CD14-positive monocyte (primary cell): ENCODE results near the gene PDZD11. TPM values are rescaled to one million over a fixed set of nuclear protein-coding genes. Genes with fewer than 3 reads are reported as not detected.

Experiments used
- DNase-seq, 3 donors: peaks; one replicate each; pipeline ENCODE4 v3.0.0-alpha.2; 2011 to 2022
- H2AFZ ChIP-seq: 2 replicates; pipeline ENCODE4 v1.6.0; 2012; ENCODE audit warnings: mild to moderate bottlenecking, low read depth, low read length, inconsistent platforms; ENCODE audit not compliant: insufficient read depth, poor library complexity, severe bottlenecking
- H3K27ac ChIP-seq, 2 donors: 1 replicate in 1 of 2; 2 replicates in 1 of 2; pipeline ENCODE4 v1.5.1; 2012 to 2013; ENCODE audit warnings: low read length in 2 of 2, control low read depth in 1 of 2, inconsistent platforms in 1 of 2, low read depth in 1 of 2, mild to moderate bottlenecking in 1 of 2
- H3K27me3 ChIP-seq, 2 donors: one replicate each; pipeline versions ENCODE4 v1.6.0 to v1.6.1; 2011 to 2013; ENCODE audit warnings: low read length in 2 of 2; ENCODE audit not compliant: control insufficient read depth in 2 of 2, insufficient read depth in 2 of 2
- H3K36me3 ChIP-seq, 2 donors: replicated peaks in 1 of 2; 1 replicate in 1 of 2; 2 replicates in 1 of 2; pipeline versions ENCODE4 v1.5.1 to v1.6.1; 2012 to 2013; ENCODE audit warnings: low read length in 2 of 2, control low read depth in 1 of 2, inconsistent platforms in 1 of 2, mild to moderate bottlenecking in 1 of 2; ENCODE audit not compliant: insufficient read depth in 2 of 2, control insufficient read depth in 1 of 2
- H3K4me1 ChIP-seq, 2 donors: 1 replicate in 1 of 2; 2 replicates in 1 of 2; pipeline versions ENCODE4 v1.5.1 to v1.6.1; 2012 to 2013; ENCODE audit warnings: low read length in 2 of 2, control low read depth in 1 of 2, inconsistent platforms in 1 of 2, mild to moderate bottlenecking in 1 of 2, moderate library complexity in 1 of 2; ENCODE audit not compliant: insufficient read depth in 2 of 2, control insufficient read depth in 1 of 2
- H3K4me2 ChIP-seq: replicated peaks from 2 replicates; pipeline ENCODE3; 2012; ENCODE audit warnings: low read length, moderate library complexity, mild to moderate bottlenecking; ENCODE audit not compliant: poor library complexity, severe bottlenecking; ENCODE audit errors: extremely low read depth
- H3K4me3 ChIP-seq, 3 experiments: fragments of 200-600 bp in 1 of 3; sonication (generic) in 1 of 3; replicated peaks in 1 of 3; 1 replicate in 2 of 3; 2 replicates in 1 of 3; pipeline ENCODE4 v1.5.1; 2011 to 2013; ENCODE audit warnings: low read length in 3 of 3, mild to moderate bottlenecking in 3 of 3, control low read depth in 2 of 3, low read depth in 2 of 3, inconsistent platforms in 1 of 3, moderate library complexity in 1 of 3
- H3K79me2 ChIP-seq: 2 replicates; pipeline ENCODE4 v1.6.0; 2012; ENCODE audit warnings: mild to moderate bottlenecking, control low read depth, inconsistent platforms, low read length, moderate library complexity; ENCODE audit not compliant: insufficient read depth
- H3K9ac ChIP-seq: 2 replicates; pipeline ENCODE4 v1.6.0; 2017; ENCODE audit warnings: low read length, mild to moderate bottlenecking; ENCODE audit not compliant: insufficient read depth, poor library complexity, severe bottlenecking
- H3K9me3 ChIP-seq, 2 donors: replicated peaks in 1 of 2; 1 replicate in 1 of 2; 2 replicates in 1 of 2; pipeline versions ENCODE4 v1.5.1 to v1.6.1; 2012 to 2013; ENCODE audit warnings: low read length in 2 of 2, control low read depth in 1 of 2; ENCODE audit not compliant: control insufficient read depth in 1 of 2, insufficient read depth in 1 of 2
- H4K20me1 ChIP-seq: 2 replicates; pipeline ENCODE4 v1.6.0; 2012; ENCODE audit warnings: mild to moderate bottlenecking, low read length, control low read depth, moderate library complexity; ENCODE audit not compliant: insufficient read depth
- H3K27ac Mint-ChIP-seq, 7 donors: one replicate each; pipeline ENCODE4 v1.8.0; 2020; ENCODE audit warnings: mild to moderate bottlenecking in 7 of 7, mixed read lengths in 7 of 7, moderate library complexity in 6 of 7, inconsistent platforms in 2 of 7
- H3K27me3 Mint-ChIP-seq, 3 donors: one replicate each; pipeline ENCODE4 v1.8.0; 2021 to 2022; ENCODE audit warnings: low read depth in 3 of 3, mild to moderate bottlenecking in 3 of 3, mixed read lengths in 3 of 3, moderate library complexity in 3 of 3, inconsistent platforms in 1 of 3
- H3K36me3 Mint-ChIP-seq, 2 donors: one replicate each; pipeline ENCODE4 v1.8.0; 2020; ENCODE audit warnings: mixed read lengths in 2 of 2, inconsistent platforms in 1 of 2, mild to moderate bottlenecking in 1 of 2
- H3K4me1 Mint-ChIP-seq: one replicate; pipeline ENCODE4 v1.8.0; 2020; ENCODE audit warnings: mild to moderate bottlenecking, mixed read lengths
- H3K4me3 Mint-ChIP-seq, 2 donors: one replicate each; pipeline ENCODE4 v1.8.0; 2020; ENCODE audit warnings: mild to moderate bottlenecking in 2 of 2, mixed read lengths in 2 of 2, moderate library complexity in 1 of 2
- H3K9me3 Mint-ChIP-seq, 7 donors: one replicate each; pipeline ENCODE4 v1.8.0; 2020 to 2022; ENCODE audit warnings: mixed read lengths in 7 of 7, mild to moderate bottlenecking in 6 of 7, moderate library complexity in 6 of 7, inconsistent platforms in 2 of 7
- CTCF ChIP-seq: fragments of 200-600 bp; IDR thresholded peaks from one replicate; pipeline ENCODE4 v1.8.0; 2022; ENCODE audit warnings: antibody characterized with exemption, mild to moderate bottlenecking
- WGBS: methylation state at CpG from one replicate; pipeline ENCODE4 v1.1.5; 2013; ENCODE audit warnings: missing lambda C conversion rate; ENCODE audit not compliant: insufficient coverage; 5-methylcytosine and 5-hydroxymethylcytosine counted together
- intact Hi-C, 2 donors: fragments of 100-400 bp; cut with micrococcal nuclease; formaldehyde crosslinking; loops; one replicate each; pipeline versions ENCODE4 v1.15.0 to v1.15.1; 2023
- polyA plus RNA-seq, 3 donors: library from polyadenylated mRNA; depleted of rRNA in 1 of 3; unstranded in 2 of 3; stranded (reverse) in 1 of 3; fragments of 300-500 nt in 2 of 3; fragments of >200 nt in 1 of 3; fragmentation: Illumina TruSeq in 2 of 3; gene quantifications; 1 replicate in 2 of 3; 2 replicates in 1 of 3; pipeline ENCODE4 v1.2.3, GENCODE V29; 2012 to 2021

PDZD11 gene
- polyA plus RNA-seq, 3 donors = 16.9 to 18.9 (median 17.4) TPM

- no peaks in the 10 kb centered on the region for H3K9me3 Mint-ChIP-seq
- H3K27ac Mint-ChIP-seq = no peak overlapping the region
- H3K27me3 ChIP-seq = no peaks in the 10 kb centered on the region
- no peak overlapping the region for H3K4me2 ChIP-seq
- H3K36me3 Mint-ChIP-seq = peaks cover 16 to 18% of the 10 kb centered on the region in 2 donors
- H3K9me3 ChIP-seq = no peaks in the 10 kb centered on the region
- H3K27me3 Mint-ChIP-seq = peaks cover 0 to 5% (median 0%) of the 10 kb centered on the region in 3 donors
- peaks cover 6% of the 10 kb centered on the region in 2 donors for H3K4me1 ChIP-seq
- H3K4me3 Mint-ChIP-seq = no peak overlapping the region
- H3K36me3 ChIP-seq = peaks cover 7 to 35% of the 10 kb centered on the region in 2 donors
- no peak for TF ChIP-seq CTCF
- H2AFZ ChIP-seq = no peak overlapping the region
- no peak for DNase-seq
- no peaks in the 10 kb centered on the region for H3K79me2 ChIP-seq
- no peak overlapping the region for H3K9ac ChIP-seq
- H3K27ac ChIP-seq = no peak overlapping the region
- no peaks in the 10 kb centered on the region for H4K20me1 ChIP-seq
- H3K4me1 Mint-ChIP-seq = peaks cover 13% of the 10 kb centered on the region
- intact Hi-C loops = no loop called here
- H3K4me3 ChIP-seq = no peak overlapping the region
Measured at GRCh38 chrX:70336767-70337166, 47.0 kb upstream of the PDZD11 start.

- H3K27me3 Mint-ChIP-seq = peaks cover 0 to 3% (median 0%) of the 10 kb centered on the region in 3 donors
- no peak overlapping the region for H2AFZ ChIP-seq
- H3K4me3 ChIP-seq = no peak overlapping the region
- no peak overlapping the region for H3K4me2 ChIP-seq
- peaks cover 6% of the 10 kb centered on the region for H3K4me1 Mint-ChIP-seq
- no peak overlapping the region for H3K27ac Mint-ChIP-seq
- WGBS = no CpG with 5 or more reads among the region's 1 CpG
- no peaks in the 10 kb centered on the region for H3K79me2 ChIP-seq
- no peaks in the 10 kb centered on the region for H3K4me1 ChIP-seq
- no peaks in the 10 kb centered on the region for H4K20me1 ChIP-seq
- H3K9ac ChIP-seq = no peak overlapping the region
- no peak for TF ChIP-seq CTCF
- H3K4me3 Mint-ChIP-seq = no peak overlapping the region
- no peak overlapping the region for H3K27ac ChIP-seq
- intact Hi-C loops = no loop called here
- H3K27me3 ChIP-seq = no peaks in the 10 kb centered on the region
- H3K9me3 Mint-ChIP-seq = no peaks in the 10 kb centered on the region
- peaks cover 7 to 64% of the 10 kb centered on the region in 2 donors for H3K36me3 ChIP-seq
- H3K9me3 ChIP-seq = no peaks in the 10 kb centered on the region
- no peak for DNase-seq
- H3K36me3 Mint-ChIP-seq = peaks cover 17 to 34% of the 10 kb centered on the region in 2 donors
Measured at GRCh38 chrX:70332600-70332999, 42.9 kb upstream of the PDZD11 start.
